HEK293T (cell line): Measurements from ENCODE around the gene HAGHL.
"Not testable (repeated sequence)": the region's sequence is repeated elsewhere in the genome, so short reads cannot be mapped to it uniquely, and the experiment has no call there.

Source experiments
- CTCF ChIA-PET: fragments of 350-600 bp; formaldehyde crosslinking; extraction: SDS; loops from one replicate; lab custom pipeline; 2021; ENCODE audit warnings: antibody characterized with exemption, inconsistent platforms; lab: Yijun Ruan, JAX
- POLR2A ChIA-PET: fragments of 350-600 bp; formaldehyde crosslinking; extraction: SDS; loops from one replicate; lab custom pipeline; 2020; ENCODE audit warnings: antibody characterized with exemption, inconsistent platforms; lab: Yijun Ruan, JAX
- DNase-seq: peaks from one replicate; pipeline ENCODE4 v3.0.0; 2012; ENCODE audit warnings: mixed read lengths; ENCODE audit errors: extremely low spot score
- ARNT ChIP-seq: fragments of 450-650 bp; IDR thresholded peaks from 2 replicates; pipeline ENCODE4 v1.6.1; 2017; ENCODE audit warnings: mild to moderate bottlenecking
- BHLHE40 ChIP-seq: fragments of 450-650 bp; IDR thresholded peaks from 2 replicates; pipeline ENCODE4 v1.6.1; 2016; ENCODE audit warnings: mild to moderate bottlenecking, moderate library complexity, borderline replicate concordance
- CTBP1 ChIP-seq: fragments of 450-650 bp; IDR thresholded peaks from 2 replicates; pipeline ENCODE4 v1.6.1; 2016; ENCODE audit warnings: borderline replicate concordance
- ELF4 ChIP-seq: fragments of 450-650 bp; IDR thresholded peaks from 2 replicates; pipeline ENCODE4 v1.6.1; 2017; ENCODE audit warnings: antibody characterized with exemption
- FOXA1 ChIP-seq: fragments of 450-650 bp; IDR thresholded peaks from 2 replicates; pipeline ENCODE4 v1.6.1; 2016; ENCODE audit warnings: mild to moderate bottlenecking
- FOXK2 ChIP-seq: fragments of 450-650 bp; IDR thresholded peaks from 2 replicates; pipeline ENCODE4 v1.6.1; 2016; ENCODE audit warnings: mild to moderate bottlenecking
- FOXM1 ChIP-seq: fragments of 450-650 bp; IDR thresholded peaks from 2 replicates; pipeline ENCODE4 v1.6.1; 2017; ENCODE audit warnings: mild to moderate bottlenecking, borderline replicate concordance
- HDGF ChIP-seq: fragments of 450-650 bp; IDR thresholded peaks from 2 replicates; pipeline ENCODE4 v1.6.1; 2017; ENCODE audit warnings: antibody characterized with exemption, borderline replicate concordance
- L3MBTL2 ChIP-seq: fragments of 450-650 bp; conservative IDR thresholded peaks from 2 replicates; pipeline ENCODE4 v1.6.1; 2016; ENCODE audit warnings: mild to moderate bottlenecking
- LEF1 ChIP-seq: fragments of 450-650 bp; IDR thresholded peaks from 2 replicates; pipeline ENCODE4 v1.6.1; 2017; ENCODE audit warnings: mild to moderate bottlenecking, borderline replicate concordance
- NFRKB ChIP-seq: fragments of 450-650 bp; IDR thresholded peaks from 2 replicates; pipeline ENCODE4 v1.6.1; 2016; ENCODE audit warnings: mild to moderate bottlenecking, moderate library complexity
- PKNOX1 ChIP-seq: fragments of 450-650 bp; IDR thresholded peaks from 2 replicates; pipeline ENCODE4 v1.6.1; 2016
- SP1 ChIP-seq: fragments of 450-650 bp; IDR thresholded peaks from 2 replicates; pipeline ENCODE4 v1.6.1; 2017
- SUZ12 ChIP-seq: fragments of 450-650 bp; IDR thresholded peaks from 2 replicates; pipeline ENCODE4 v1.6.1; 2016; ENCODE audit warnings: mild to moderate bottlenecking
- TARDBP ChIP-seq: fragments of 450-650 bp; IDR thresholded peaks from 2 replicates; pipeline ENCODE4 v1.6.1; 2016
- ZNF384 ChIP-seq: fragments of 450-650 bp; IDR thresholded peaks from 2 replicates; pipeline ENCODE4 v1.6.1; 2016

The HAGHL gene

GRCh38 chr16:775236-775796 is 48.4 kb downstream of the HAGHL start:
- TF ChIP-seq CTBP1: no peak
- TF ChIP-seq NFRKB: no peak
- no peak for TF ChIP-seq ZNF384
- TF ChIP-seq SP1: no peak
- TF ChIP-seq LEF1: no peak
- TF ChIP-seq SUZ12: no peak
- TF ChIP-seq FOXK2: no peak
- TF ChIP-seq FOXA1: no peak
- TF ChIP-seq TARDBP: no peak
- TF ChIP-seq L3MBTL2: no peak
- TF ChIP-seq FOXM1: no peak
- ChIA-PET CTCF (no interaction called here), POLR2A (no interaction called here)
- DNase-seq: no peak

DNA sequence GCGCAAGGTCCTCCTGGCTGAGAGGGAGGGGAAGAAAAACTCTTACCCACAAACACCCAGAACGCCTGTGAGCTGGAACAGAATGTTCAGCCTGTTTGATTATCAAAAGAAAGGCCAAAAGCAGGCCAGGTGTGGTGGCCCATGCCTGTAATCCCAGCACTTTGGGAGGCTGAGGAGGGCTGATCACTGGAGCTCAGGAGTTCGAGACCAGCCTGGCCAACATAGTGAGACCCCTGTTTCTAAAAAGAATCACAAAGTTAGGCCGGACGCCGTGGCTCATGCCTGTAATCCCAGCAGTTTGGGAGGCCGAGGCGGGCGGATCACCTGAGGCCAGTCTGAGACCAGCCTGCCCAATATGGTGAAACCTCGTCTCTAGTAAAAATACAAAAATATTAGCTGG is 49.4 kb downstream of the HAGHL start:
- ChIA-PET CTCF (interaction anchor here (1.1 kb wide), 1 partner anchor 9 kb away, joined by 5 read pairs; no protein-coding TSS in a partner anchor), POLR2A (interaction anchor here (1.8 kb wide), 1 partner anchor 56 kb away, joined by 7 read pairs; the partner anchor contains the start of gene ANTKMT)
- not testable (repeated sequence) for DNase-seq

- no peak for DNase-seq
- CTCF ChIA-PET: interaction anchor here (0.7 to 1.1 kb wide), 2 partner anchors 8 to 166 kb away, joined by 3 to 5 read pairs; no protein-coding TSS in a partner anchor
- TF ChIP-seq TARDBP (no peak), FOXK2 (no peak), SP1 (no peak), SUZ12 (no peak), HDGF (no peak), ARNT (no peak), BHLHE40 (no peak), ELF4 (no peak), FOXM1 (no peak), LEF1 (no peak), L3MBTL2 (no peak), ZNF384 (no peak)
- POLR2A ChIA-PET: interaction anchor here (1.8 kb wide), 1 partner anchor 56 kb away, joined by 7 read pairs; the partner anchor contains the start of gene ANTKMT
Measured at GRCh38 chr16:776824-777223, 49.9 kb downstream of the HAGHL start.

DNA sequence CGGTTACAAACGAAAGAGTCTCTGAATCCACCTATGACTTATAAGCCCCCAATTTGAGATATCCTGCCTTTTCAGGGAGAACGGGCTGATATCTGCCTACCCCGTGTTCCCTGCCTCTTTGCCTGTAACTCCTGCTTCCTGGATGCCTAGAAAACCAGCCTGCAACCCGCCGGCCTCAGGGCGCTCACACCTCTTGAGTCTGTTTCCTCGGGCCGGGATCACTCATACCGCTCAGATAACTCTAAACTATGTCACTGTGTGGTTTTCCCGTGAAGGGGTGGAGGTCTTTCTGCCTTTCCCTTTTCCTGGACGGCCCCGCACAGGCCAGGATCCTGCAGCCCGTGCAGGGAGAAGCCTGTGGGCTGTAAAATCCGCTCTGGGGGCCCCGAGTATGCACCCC is 50.9 kb downstream of the HAGHL start:
- no peak for DNase-seq
- POLR2A ChIA-PET: no interaction called here
- no peak for TF ChIP-seq SUZ12
- TF ChIP-seq NFRKB: no peak
- TF ChIP-seq CTBP1: no peak
- no peak for TF ChIP-seq BHLHE40
- TF ChIP-seq L3MBTL2: no peak
- TF ChIP-seq FOXK2: no peak
- no peak for TF ChIP-seq FOXM1
- no peak for TF ChIP-seq TARDBP
- no peak for TF ChIP-seq ARNT
- TF ChIP-seq LEF1: no peak
- TF ChIP-seq SP1: no peak
- CTCF ChIA-PET: no interaction called here

- TF ChIP-seq L3MBTL2: no peak
- no peak for DNase-seq
- ChIA-PET CTCF (no interaction called here), POLR2A (interaction anchor here (0.9 kb wide), 1 partner anchor 10 kb away, joined by 4 read pairs; the partner anchor contains the start of genes CHTF18 and RPUSD1)
Measured at GRCh38 chr16:778447-778846, 51.5 kb downstream of the HAGHL start.

DNA sequence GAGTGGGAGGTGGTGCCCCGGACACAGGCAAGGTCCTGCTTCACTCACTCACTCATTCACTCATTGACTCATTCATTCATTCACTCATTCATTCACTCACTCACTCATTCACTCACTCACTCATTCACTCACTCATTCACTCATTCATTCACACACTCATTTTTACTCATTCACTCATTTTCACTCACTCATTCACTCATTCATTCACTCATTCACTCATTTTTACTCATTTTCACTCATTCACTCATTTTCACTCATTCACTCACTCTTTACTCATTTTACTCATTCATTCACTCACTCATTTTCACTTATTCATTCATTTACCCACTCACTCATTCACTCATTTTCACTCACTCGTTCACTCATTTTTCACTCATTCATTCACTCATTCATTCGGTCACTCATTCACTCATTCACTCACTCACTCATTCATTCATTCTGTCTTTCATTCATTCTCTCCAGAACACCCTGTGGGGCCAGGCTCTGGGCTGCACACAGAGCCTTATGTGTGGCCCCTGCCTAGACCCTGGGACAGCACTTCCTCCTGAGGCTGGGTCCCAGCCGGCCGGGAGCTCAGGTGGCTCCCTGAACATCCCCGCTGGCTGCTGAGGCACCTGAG is 52.1 kb downstream of the HAGHL start:
- CTCF ChIA-PET: no interaction called here
- TF ChIP-seq ELF4 (no peak), PKNOX1 (peak; percentile 18; the same call in 1 of the 2 replicates), NFRKB (no peak), BHLHE40 (no peak), ARNT (no peak), ZNF384 (no peak), HDGF (no peak), TARDBP (peak; percentile 73)
- POLR2A ChIA-PET: interaction anchor here (0.9 kb wide), 1 partner anchor 10 kb away, joined by 4 read pairs; the partner anchor contains the start of genes CHTF18 and RPUSD1
- DNase-seq: no peak
